ENCODE data around the gene RAB11FIP5. TPM values are rescaled to one million over a fixed set of nuclear protein-coding genes. Genes with fewer than 3 reads are reported as not detected.
A peak's percentile ranks its signal among the peaks of the same experiment; 100 is the strongest.

The RAB11FIP5 gene
- total RNA-seq, 1 experiment from 2014 or later = 20.8 TPM

- TF ChIP-seq RAD21 (IDR thresholded peaks at IDR 0.05; ENCODE audit: low read depth) (no peak), ELF1 (IDR thresholded peaks at IDR 0.05; ENCODE audit: borderline replicate concordance, low read depth) (no peak), ZBTB33 (IDR thresholded peaks at IDR 0.05; ENCODE audit: extremely low read depth, insufficient replicate concordance, low read length) (no peak), MAX (IDR thresholded peaks at IDR 0.05) (no peak), POLR2A (IDR thresholded peaks at IDR 0.05; ENCODE audit: borderline replicate concordance, extremely low read depth, insufficient read depth, insufficient read length) (no peak), ZNF274 (IDR thresholded peaks at IDR 0.05; ENCODE audit: low read depth, low read length) (no peak)
Observed at GRCh38 chr2:73114273-73114867, 1.6 kb upstream of the RAB11FIP5 start (continued).

GRCh38 chr2:73112026-73112912 lies 479 bp downstream of the RAB11FIP5 start:
- no peaks in the 10 kb centered on the region; a peak in 1 of 4 replicates for H3K36me3 ChIP-seq (ENCODE audit: control insufficient read depth in 1 of 2, insufficient read depth in 2 of 2, low read length in 2 of 2)
- H3K27me3 ChIP-seq (ENCODE audit: insufficient read depth, low read length) = no peaks in the 10 kb centered on the region
- ATAC-seq (peak; percentile 41), DNase-seq (ENCODE audit: low read depth, low spot score) (peak; percentile 12)
- H3K9me3 ChIP-seq (ENCODE audit: control insufficient read depth in 1 of 2, insufficient read depth in 1 of 2, low read depth in 1 of 2, low read length in 2 of 2) = no peaks in the 10 kb centered on the region
- no peak overlapping the region for H2AFZ ChIP-seq (ENCODE audit: low read depth, low read length, poor library complexity, severe bottlenecking)
- peaks cover 20 to 30% of the 10 kb centered on the region in 2 experiments for H3K4me1 ChIP-seq (ENCODE audit: control insufficient read depth in 1 of 2, insufficient read depth in 2 of 2, low read length in 2 of 2)
- intact Hi-C loops (cut with micrococcal nuclease) = no loop called here
- no peaks in the 10 kb centered on the region for H3K9me2 ChIP-seq (ENCODE audit: insufficient read depth)
- CTCF ChIA-PET = interaction anchor here (1.0 kb wide), 1 partner anchor 19 kb away, joined by 4 read pairs; no protein-coding TSS in a partner anchor
- TF ChIP-seq MAX (IDR thresholded peaks at IDR 0.05) = peak; percentile 10; the same call in 1 of the 2 replicates
- no peak for TF ChIP-seq SP1 (IDR thresholded peaks at IDR 0.05; ENCODE audit: low read depth)
- TF ChIP-seq ZBTB33 (IDR thresholded peaks at IDR 0.05; ENCODE audit: extremely low read depth, insufficient replicate concordance, low read length) = no peak
- no peak for TF ChIP-seq EZH2phosphoT487 (IDR thresholded peaks at IDR 0.05; ENCODE audit: borderline replicate concordance)
- no peak; the same call in 1 of the 2 replicates for TF ChIP-seq SIN3A (IDR thresholded peaks at IDR 0.05; ENCODE audit: low read depth)
- TF ChIP-seq ZFX (IDR thresholded peaks at IDR 0.05) = peak; percentile 95
- POLR2A ChIA-PET = no interaction called here
- H3K4me3 ChIP-seq (replicated peaks in 1 of 2; ENCODE audit: low read depth in 1 of 2, low read length in 2 of 2) = peak overlapping the region; percentile 69 to 85
- H3K79me2 ChIP-seq (ENCODE audit: insufficient read depth, low read length) = peaks cover 50% of the 10 kb centered on the region
- RAD21 ChIA-PET (ENCODE audit: low non-redundant PET in 1 of 2, low total read pairs in 2 of 2, uncharacterized antibody in 2 of 2, unreplicated experiment in 2 of 2) = interaction anchor here in 1 of 2 experiments (1.0 kb wide), 1 partner anchor 23 kb away, joined by 3 read pairs; no protein-coding TSS in a partner anchor
- no peaks in the 10 kb centered on the region for H4K20me1 ChIP-seq (ENCODE audit: insufficient read depth)
- H3K27ac ChIP-seq (ENCODE audit: low read depth, low read length) = peak overlapping the region; percentile 91
- no TSS peak for BruUV-seq (replicated peaks)
- peak overlapping the region; percentile 91 for H3K9ac ChIP-seq (ENCODE audit: low read length)
- H3K4me2 ChIP-seq (ENCODE audit: low read length) = peak overlapping the region; percentile 88

Data from HCT116 (cell line).